Smooth muscle cell (in vitro differentiated cells): ENCODE results near the gene WDFY2. TPM values are rescaled to one million over a fixed set of nuclear protein-coding genes. Genes with fewer than 3 reads are reported as not detected.

Experiments used
- DNase-seq: peaks from one replicate; lab custom pipeline; 2025; ENCODE audit not compliant: unreplicated experiment; lab: John Stamatoyannopoulos, UW
- H2AFZ ChIP-seq: fragments of 200-600 bp; sonication (generic); 2 replicates; pipeline ENCODE4 v1.6.0; 2016; ENCODE audit warnings: antibody characterized with exemption, low read depth, mild to moderate bottlenecking
- H3F3A ChIP-seq: fragments of 200-600 bp; sonication (generic); 2 replicates; pipeline ENCODE4 v1.6.0; 2017; ENCODE audit warnings: antibody characterized with exemption, low read depth
- H3K27ac ChIP-seq: fragments of 200-600 bp; sonication (generic); 2 replicates; pipeline ENCODE4 v1.5.1; 2016; ENCODE audit warnings: low read depth, mild to moderate bottlenecking
- H3K27me3 ChIP-seq: fragments of 200-600 bp; sonication (generic); 2 replicates; pipeline ENCODE4 v1.6.1; 2016; ENCODE audit warnings: low read depth, mild to moderate bottlenecking
- H3K36me3 ChIP-seq: fragments of 200-600 bp; sonication (generic); 2 replicates; pipeline ENCODE4 v1.5.1; 2016; ENCODE audit warnings: low read depth
- H3K4me1 ChIP-seq: fragments of 200-600 bp; sonication (generic); 2 replicates; pipeline ENCODE4 v1.5.1; 2016; ENCODE audit warnings: low read depth
- H3K4me2 ChIP-seq: fragments of 200-600 bp; sonication (generic); 2 replicates; pipeline ENCODE4 v1.6.0; 2016; ENCODE audit warnings: mild to moderate bottlenecking
- H3K4me3 ChIP-seq: fragments of 200-600 bp; sonication (generic); 2 replicates; pipeline ENCODE4 v1.5.1; 2016; ENCODE audit warnings: mild to moderate bottlenecking
- H3K79me2 ChIP-seq: fragments of 200-600 bp; sonication (generic); 2 replicates; pipeline ENCODE4 v1.6.0; 2016; ENCODE audit warnings: low read depth, mild to moderate bottlenecking
- H3K9ac ChIP-seq: fragments of 200-600 bp; sonication (generic); 2 replicates; pipeline ENCODE4 v1.6.0; 2016; ENCODE audit warnings: low read depth
- H3K9me3 ChIP-seq: fragments of 200-600 bp; sonication (generic); replicated peaks from 2 replicates; pipeline ENCODE4 v1.5.1; 2016; ENCODE audit warnings: low read depth
- H4K20me1 ChIP-seq: fragments of 200-600 bp; sonication (generic); 2 replicates; pipeline ENCODE4 v1.6.0; 2016; ENCODE audit warnings: low read depth
- WGBS: methylation state at CpG from one replicate; pipeline ENCODE4 v1.1.7; 2016; ENCODE audit warnings: low lambda C conversion rate; 5-methylcytosine and 5-hydroxymethylcytosine counted together
- polyA plus RNA-seq: library from polyadenylated mRNA; unstranded; fragments of >200 nt; fragmentation: Nextera tagmentation; extraction: Ambion mirVana; gene quantifications from 2 replicates; pipeline ENCODE4 v1.2.1, GENCODE V29; 2016
- total RNA-seq: library from RNA; depleted of rRNA; stranded (reverse); fragments of >200 nt; gene quantifications from 2 replicates; pipeline ENCODE4 v1.2.3, GENCODE V29; 2014
- TF ChIP-seq, protein P1 (sequence below): fragments of 200-600 bp; sonication (generic); IDR thresholded peaks from 2 replicates; pipeline ENCODE4 v1.5.1; 2017; ENCODE audit warnings: borderline replicate concordance, mild to moderate bottlenecking, antibody characterized with exemption; ENCODE audit not compliant: insufficient read depth, poor library complexity, severe bottlenecking

The WDFY2 gene
- total and polyA plus RNA-seq, 2 experiments from 2014 or later, result 6.6 to 13.7 TPM

GRCh38 chr13:51733374-51734298, 149.4 kb downstream of the WDFY2 start:
- WGBS, result 74% methylated on average over 3 of the region's 3 CpGs
- Histone ChIP-seq H3K4me1 (peaks cover 30% of the 10 kb centered on the region), H3K79me2 (no peaks in the 10 kb centered on the region), H3K36me3 (no peaks in the 10 kb centered on the region), H3K27ac (peak overlapping the region; percentile 58), H3K27me3 (no peaks in the 10 kb centered on the region), H3K9me3 (no peaks in the 10 kb centered on the region), H3K4me3 (no peak overlapping the region), H4K20me1 (no peaks in the 10 kb centered on the region), H2AFZ (no peak overlapping the region), H3K9ac (no peak overlapping the region), H3K4me2 (peak overlapping the region; percentile 42), H3F3A (peaks cover 27% of the 10 kb centered on the region)
- TF ChIP-seq, protein P1, sequence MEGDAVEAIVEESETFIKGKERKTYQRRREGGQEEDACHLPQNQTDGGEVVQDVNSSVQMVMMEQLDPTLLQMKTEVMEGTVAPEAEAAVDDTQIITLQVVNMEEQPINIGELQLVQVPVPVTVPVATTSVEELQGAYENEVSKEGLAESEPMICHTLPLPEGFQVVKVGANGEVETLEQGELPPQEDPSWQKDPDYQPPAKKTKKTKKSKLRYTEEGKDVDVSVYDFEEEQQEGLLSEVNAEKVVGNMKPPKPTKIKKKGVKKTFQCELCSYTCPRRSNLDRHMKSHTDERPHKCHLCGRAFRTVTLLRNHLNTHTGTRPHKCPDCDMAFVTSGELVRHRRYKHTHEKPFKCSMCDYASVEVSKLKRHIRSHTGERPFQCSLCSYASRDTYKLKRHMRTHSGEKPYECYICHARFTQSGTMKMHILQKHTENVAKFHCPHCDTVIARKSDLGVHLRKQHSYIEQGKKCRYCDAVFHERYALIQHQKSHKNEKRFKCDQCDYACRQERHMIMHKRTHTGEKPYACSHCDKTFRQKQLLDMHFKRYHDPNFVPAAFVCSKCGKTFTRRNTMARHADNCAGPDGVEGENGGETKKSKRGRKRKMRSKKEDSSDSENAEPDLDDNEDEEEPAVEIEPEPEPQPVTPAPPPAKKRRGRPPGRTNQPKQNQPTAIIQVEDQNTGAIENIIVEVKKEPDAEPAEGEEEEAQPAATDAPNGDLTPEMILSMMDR, result no peak
- no peak for DNase-seq

DNA sequence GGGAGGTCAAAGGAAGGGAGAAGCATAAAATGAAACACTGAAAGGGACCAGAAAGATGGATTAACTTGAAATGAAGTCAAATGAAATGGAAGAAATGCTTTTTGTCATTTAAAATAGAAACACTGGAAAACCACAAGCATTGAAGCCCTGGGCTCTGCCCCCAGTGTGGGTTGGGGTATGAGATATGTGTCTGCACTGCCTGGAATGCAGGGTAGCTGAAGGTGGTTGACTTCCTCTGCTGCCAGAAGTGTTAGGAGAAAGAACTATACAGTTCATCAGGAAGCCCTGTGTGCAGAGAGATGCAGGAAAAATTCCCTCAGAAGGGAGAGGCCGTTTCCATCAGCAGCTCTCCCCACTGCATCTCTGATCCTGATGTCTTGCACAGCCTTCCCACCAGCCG, 150.5 kb downstream of the WDFY2 start:
- TF ChIP-seq, protein P1, result no peak
- Histone ChIP-seq H3K9ac (no peak overlapping the region), H4K20me1 (no peaks in the 10 kb centered on the region), H3K36me3 (no peaks in the 10 kb centered on the region), H3K79me2 (no peaks in the 10 kb centered on the region), H3K27ac (peak overlapping the region; percentile 58), H3K4me3 (no peak overlapping the region), H3K27me3 (no peaks in the 10 kb centered on the region), H2AFZ (no peak overlapping the region), H3K9me3 (no peaks in the 10 kb centered on the region), H3K4me1 (peaks cover 21% of the 10 kb centered on the region), H3K4me2 (peak overlapping the region; percentile 42), H3F3A (peaks cover 25% of the 10 kb centered on the region)
- 73% methylated on average over 2 of the region's 2 CpGs for WGBS
- DNase-seq, result no peak

DNA sequence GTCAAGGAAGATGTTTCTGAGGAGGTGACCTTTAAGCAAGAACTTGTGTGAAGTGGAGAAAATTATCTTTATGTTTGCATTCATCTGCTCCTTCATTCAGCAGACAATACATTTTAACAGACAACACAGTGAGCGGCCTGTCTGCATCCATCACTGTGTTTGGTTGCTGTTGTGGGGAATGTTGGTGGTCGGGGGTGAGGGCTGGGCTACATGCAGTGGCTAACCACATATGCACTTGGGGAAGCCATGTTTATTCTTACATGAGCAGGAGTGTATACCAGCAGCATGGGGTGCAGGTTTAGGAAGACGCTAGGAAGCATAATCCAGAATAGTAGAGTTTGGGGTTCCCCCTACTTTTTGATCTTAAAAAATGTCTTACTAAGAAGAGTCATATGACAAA, 153.3 kb downstream of the WDFY2 start:
- H3K4me3 ChIP-seq, result no peak overlapping the region
- 91% methylated on average over 3 of the region's 3 CpGs for WGBS

More for the DNA sequence above, 153.3 kb downstream of the WDFY2 start:
- Histone ChIP-seq H3K79me2 (no peaks in the 10 kb centered on the region), H2AFZ (no peak overlapping the region), H3K9me3 (no peaks in the 10 kb centered on the region), H3K27ac (no peak overlapping the region), H3K4me1 (peaks cover 17% of the 10 kb centered on the region), H3K36me3 (no peaks in the 10 kb centered on the region), H3K4me2 (no peak overlapping the region), H4K20me1 (no peaks in the 10 kb centered on the region), H3F3A (peaks cover 14% of the 10 kb centered on the region), H3K27me3 (no peaks in the 10 kb centered on the region), H3K9ac (no peak overlapping the region)
- TF ChIP-seq, protein P1, result no peak
- no peak for DNase-seq
